Measurements from ENCODE around the gene CNGA3.

The CNGA3 gene

GRCh38 chr2:98332989-98333388, 13.3 kb upstream of the CNGA3 start:
- DNase-seq: no peak

GRCh38 chr2:98333922-98334321, 12.3 kb upstream of the CNGA3 start:
- no peak for DNase-seq

GRCh38 chr2:98334439-98335078, 11.7 kb upstream of the CNGA3 start:
- DNase-seq: peak; percentile 89 to 93

GRCh38 chr2:98335271-98335670, 11.0 kb upstream of the CNGA3 start:
- peak in 1 of 2 experiments; percentile 42 for DNase-seq

GRCh38 chr2:98341241-98341640, 5.0 kb upstream of the CNGA3 start:
- no peak for DNase-seq

- no peak for DNase-seq
Measured at GRCh38 chr2:98343285-98343684, 3.0 kb upstream of the CNGA3 start.

- no peak for DNase-seq
Measured at GRCh38 chr2:98347298-98348065, 1.2 kb downstream of the CNGA3 start.

- peak in 1 of 2 experiments; percentile 42 for DNase-seq
Measured at GRCh38 chr2:98348066-98348561, 1.9 kb downstream of the CNGA3 start.

- no peak for DNase-seq
Measured at GRCh38 chr2:98350411-98350810, 4.2 kb downstream of the CNGA3 start.

- no peak for DNase-seq
Measured at GRCh38 chr2:98355881-98356280, 9.6 kb downstream of the CNGA3 start.

- DNase-seq: no peak
Measured at GRCh38 chr2:98356729-98357128, 10.5 kb downstream of the CNGA3 start.

- peak in 1 of 2 experiments; percentile 15 for DNase-seq
Measured at GRCh38 chr2:98357849-98358248, 11.6 kb downstream of the CNGA3 start.

- DNase-seq: no peak
Measured at GRCh38 chr2:98359986-98360385, 13.7 kb downstream of the CNGA3 start.

GRCh38 chr2:98367721-98368120, 21.5 kb downstream of the CNGA3 start:
- DNase-seq: no peak

GRCh38 chr2:98369710-98370239, 23.5 kb downstream of the CNGA3 start:
- no peak for DNase-seq

GRCh38 chr2:98372121-98372520, 25.9 kb downstream of the CNGA3 start:
- DNase-seq: no peak

- DNase-seq: no peak
Measured at GRCh38 chr2:98372579-98372978, 26.3 kb downstream of the CNGA3 start.

- no peak for DNase-seq
Measured at GRCh38 chr2:98374286-98374685, 28.0 kb downstream of the CNGA3 start.

GRCh38 chr2:98374958-98375570, 28.8 kb downstream of the CNGA3 start:
- DNase-seq: no peak

- no peak for DNase-seq
Measured at GRCh38 chr2:98376301-98376910, 30.1 kb downstream of the CNGA3 start.

GRCh38 chr2:98376996-98377395, 30.7 kb downstream of the CNGA3 start:
- no peak for DNase-seq

- DNase-seq: no peak
Measured at GRCh38 chr2:98377544-98377943, 31.3 kb downstream of the CNGA3 start.

GRCh38 chr2:98378196-98378595, 31.9 kb downstream of the CNGA3 start:
- DNase-seq: no peak

Data from NCI-H187 (cell line).